A549 (cell line): ENCODE data around the gene ACOT7.

ENCODE experiments used
- CTCF ChIP-seq: fragments of >200 bp; sonication (Bioruptor Twin); formaldehyde crosslinking; IDR thresholded peaks from 3 replicates; pipeline ENCODE4 v1.5.1; 2016
- EHF ChIP-seq: fragments of 250-450 bp; sonication (Bioruptor Pico); IDR thresholded peaks from 2 replicates; pipeline ENCODE4 v1.5.0; 2020; ENCODE audit warnings: mild to moderate bottlenecking
- ELK1 ChIP-seq: fragments of 150-350 bp; IDR thresholded peaks from 2 replicates; pipeline ENCODE4 v1.6.1; 2014; ENCODE audit warnings: low read depth, mild to moderate bottlenecking, low read length
- MAFK ChIP-seq: fragments of 450-650 bp; IDR thresholded peaks from 2 replicates; pipeline ENCODE4 v1.6.1; 2014; ENCODE audit not compliant: partially characterized antibody
- RAD21 ChIP-seq, 2 experiments: fragments of >200 bp in 1 of 2; sonication (Bioruptor Twin) in 1 of 2; formaldehyde crosslinking in 1 of 2; IDR thresholded peaks in 1 of 2; conservative IDR thresholded peaks in 1 of 2; 2 replicates in 1 of 2; 3 replicates in 1 of 2; pipeline ENCODE4 v1.6.1; 2012 to 2018; ENCODE audit warnings: inconsistent platforms in 1 of 2

GRCh38 chr1:6272452-6272851 is 121.1 kb downstream of the ACOT7 start:
- TF ChIP-seq ELK1 (no peak), EHF (no peak), RAD21 (conservative IDR thresholded peaks at IDR 0.05 in 1 of 2, IDR thresholded peaks at IDR 0.05 in 1 of 2) (no peak), MAFK (no peak), CTCF (no peak)
